Gastrocnemius medialis (tissue), 4 donors: Measurements from ENCODE around the gene PRR5L.

Source experiments
- CTCF ChIP-seq, 5 experiments: fragments of 450-650 bp in 3 of 5; fragments of 200-600 bp in 2 of 5; sonication (generic) in 2 of 5; IDR thresholded peaks in 4 of 5; conservative IDR thresholded peaks in 1 of 5; 1 replicate in 4 of 5; 2 replicates in 1 of 5; pipeline ENCODE4 v1.5.1; 2016 to 2019; ENCODE audit warnings: antibody characterized with exemption in 5 of 5, mild to moderate bottlenecking in 3 of 5, moderate library complexity in 3 of 5
- POLR2A ChIP-seq, 2 donors: fragments of 450-650 bp; IDR thresholded peaks; one replicate each; pipeline ENCODE4 v1.6.1; 2017; ENCODE audit warnings: antibody characterized with exemption in 2 of 2, mild to moderate bottlenecking in 2 of 2, moderate library complexity in 2 of 2

- TF ChIP-seq CTCF (IDR thresholded peaks at IDR 0.05 in 4 of 5, conservative IDR thresholded peaks at IDR 0.05 in 1 of 5), result no peak
- TF ChIP-seq POLR2A (IDR thresholded peaks at IDR 0.05), result no peak
Observed at GRCh38 chr11:36349351-36350136, 53.5 kb downstream of the PRR5L start.
